Activated T-helper 1 cell treated with Interleukin-2 at 50 U/mL for 16 hours (primary cell): Measurements from ENCODE around the gene VDR.

Experiments used
- DNase-seq: peaks from one replicate; pipeline ENCODE4 v3.0.0-alpha.2; 2020; ENCODE audit warnings: low read depth

VDR gene

GRCh38 chr12:47904713-47905709 is at the start of gene VDR:
TSS of gene VDR (minus strand) at chr12:47904994. CDS start at chr12:47879113, 25,881 bp downstream.
- peak; percentile 51 for DNase-seq

- no peak for DNase-seq
Observed at GRCh38 chr12:47954058-47954457, 49.3 kb upstream of the VDR start.

GRCh38 chr12:47950856-47951468 is 46.2 kb upstream of the VDR start:
- DNase-seq, result no peak

GRCh38 chr12:47949441-47950341 is 44.9 kb upstream of the VDR start:
- no peak for DNase-seq

- DNase-seq, result no peak
Observed at GRCh38 chr12:47947341-47947740, 42.5 kb upstream of the VDR start.

GRCh38 chr12:47946413-47947323 is 41.9 kb upstream of the VDR start:
- no peak for DNase-seq

- DNase-seq, result no peak
Observed at GRCh38 chr12:47945341-47945728, 40.5 kb upstream of the VDR start.

GRCh38 chr12:47944685-47945340 is 40.0 kb upstream of the VDR start:
- no peak for DNase-seq

- DNase-seq, result no peak
Observed at GRCh38 chr12:47943623-47944340, 39.0 kb upstream of the VDR start.

GRCh38 chr12:47942614-47943225 is 37.9 kb upstream of the VDR start:
- no peak for DNase-seq

- no peak for DNase-seq
Observed at GRCh38 chr12:47941871-47942613, 37.2 kb upstream of the VDR start.

- no peak for DNase-seq
Observed at GRCh38 chr12:47941475-47941780, 36.6 kb upstream of the VDR start.

GRCh38 chr12:47940773-47941474 is 36.1 kb upstream of the VDR start:
- DNase-seq, result no peak

- no peak for DNase-seq
Observed at GRCh38 chr12:47939009-47939601, 34.3 kb upstream of the VDR start.

GRCh38 chr12:47938594-47938993 is 33.8 kb upstream of the VDR start:
- no peak for DNase-seq

- no peak for DNase-seq
Observed at GRCh38 chr12:47938093-47938492, 33.3 kb upstream of the VDR start.

- no peak for DNase-seq
Observed at GRCh38 chr12:47935184-47935583, 30.4 kb upstream of the VDR start.

- no peak for DNase-seq
Observed at GRCh38 chr12:47931187-47931586, 26.4 kb upstream of the VDR start.
